Suprapubic skin (tissue), 3 donors: ENCODE measurements around the gene TFPI.

ENCODE experiments used
- EP300 ChIP-seq: sonication (generic); formaldehyde crosslinking; IDR thresholded peaks from one replicate; pipeline ENCODE4 v1.6.1; 2017; ENCODE audit warnings: antibody characterized with exemption
- POLR2A ChIP-seq, 2 donors: fragments of 450-650 bp; IDR thresholded peaks; one replicate each; pipeline ENCODE4 v1.6.1; 2017; ENCODE audit warnings: antibody characterized with exemption in 2 of 2, mild to moderate bottlenecking in 2 of 2, moderate library complexity in 2 of 2
- TF ChIP-seq, protein P1 (sequence below), 2 donors: fragments of 200-600 bp in 1 of 2; fragments of 450-650 bp in 1 of 2; sonication (generic) in 1 of 2; IDR thresholded peaks; one replicate each; pipeline ENCODE4 v1.5.1; 2016 to 2019; ENCODE audit warnings: antibody characterized with exemption in 2 of 2, mild to moderate bottlenecking in 1 of 2, moderate library complexity in 1 of 2

DNA sequence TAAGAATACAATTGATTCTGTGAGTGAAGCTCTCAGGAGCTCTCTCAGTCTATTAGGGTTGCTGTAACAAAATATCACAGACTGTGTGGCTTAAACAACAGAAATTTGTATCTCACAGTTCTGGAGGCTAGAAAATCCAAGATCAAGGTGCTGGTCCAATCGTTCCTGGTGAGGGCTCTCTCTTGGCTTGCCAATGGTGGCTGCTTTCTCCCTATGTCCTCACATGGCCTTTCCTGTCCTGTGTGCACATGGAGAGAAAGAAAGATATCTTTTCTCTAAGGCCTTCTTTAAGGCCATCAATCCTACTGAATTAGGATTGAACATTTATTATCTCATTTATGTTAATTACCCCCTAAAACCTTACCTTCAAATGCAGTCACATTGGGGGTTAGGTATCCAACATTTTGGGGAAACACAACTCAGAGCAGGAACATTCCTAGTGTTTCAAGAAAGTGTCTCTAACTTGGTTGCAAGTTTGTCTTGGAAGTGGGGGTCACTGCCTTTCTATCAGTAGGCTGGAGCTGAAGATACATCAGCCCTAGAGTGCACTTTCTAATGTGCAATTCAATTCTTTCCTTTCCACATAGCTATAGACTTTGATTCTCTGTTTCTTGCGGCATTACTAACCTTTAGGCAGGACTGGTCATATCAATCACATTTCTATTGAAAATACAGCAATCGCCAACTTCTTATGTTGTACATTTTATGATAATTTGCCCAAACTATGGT is 24.8 kb downstream of the TFPI start:
- TF ChIP-seq EP300 (no peak), POLR2A (IDR thresholded peaks at IDR 0.05) (no peak)
- TF ChIP-seq, protein P1, sequence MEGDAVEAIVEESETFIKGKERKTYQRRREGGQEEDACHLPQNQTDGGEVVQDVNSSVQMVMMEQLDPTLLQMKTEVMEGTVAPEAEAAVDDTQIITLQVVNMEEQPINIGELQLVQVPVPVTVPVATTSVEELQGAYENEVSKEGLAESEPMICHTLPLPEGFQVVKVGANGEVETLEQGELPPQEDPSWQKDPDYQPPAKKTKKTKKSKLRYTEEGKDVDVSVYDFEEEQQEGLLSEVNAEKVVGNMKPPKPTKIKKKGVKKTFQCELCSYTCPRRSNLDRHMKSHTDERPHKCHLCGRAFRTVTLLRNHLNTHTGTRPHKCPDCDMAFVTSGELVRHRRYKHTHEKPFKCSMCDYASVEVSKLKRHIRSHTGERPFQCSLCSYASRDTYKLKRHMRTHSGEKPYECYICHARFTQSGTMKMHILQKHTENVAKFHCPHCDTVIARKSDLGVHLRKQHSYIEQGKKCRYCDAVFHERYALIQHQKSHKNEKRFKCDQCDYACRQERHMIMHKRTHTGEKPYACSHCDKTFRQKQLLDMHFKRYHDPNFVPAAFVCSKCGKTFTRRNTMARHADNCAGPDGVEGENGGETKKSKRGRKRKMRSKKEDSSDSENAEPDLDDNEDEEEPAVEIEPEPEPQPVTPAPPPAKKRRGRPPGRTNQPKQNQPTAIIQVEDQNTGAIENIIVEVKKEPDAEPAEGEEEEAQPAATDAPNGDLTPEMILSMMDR (IDR thresholded peaks at IDR 0.05), result no peak
